Fibroblast of lung (primary cell): ENCODE measurements around the gene ELMOD1.

ENCODE experiments used
- EZH2 ChIP-seq: IDR thresholded peaks from 2 replicates; pipeline ENCODE4 v1.5.1; 2012; ENCODE audit warnings: low read length, control low read depth, mild to moderate bottlenecking; ENCODE audit errors: missing control alignments
- TF ChIP-seq, protein P1 (sequence below), 2 donors: IDR thresholded peaks in 1 of 2; conservative IDR thresholded peaks in 1 of 2; 1 replicate in 1 of 2; 2 replicates in 1 of 2; pipeline ENCODE4 v1.5.1; 2011 to 2012; ENCODE audit warnings: low read length in 2 of 2, control low read depth in 1 of 2, inconsistent platforms in 1 of 2, low read depth in 1 of 2, mild to moderate bottlenecking in 1 of 2

- TF ChIP-seq EZH2 = no peak
- TF ChIP-seq, protein P1, sequence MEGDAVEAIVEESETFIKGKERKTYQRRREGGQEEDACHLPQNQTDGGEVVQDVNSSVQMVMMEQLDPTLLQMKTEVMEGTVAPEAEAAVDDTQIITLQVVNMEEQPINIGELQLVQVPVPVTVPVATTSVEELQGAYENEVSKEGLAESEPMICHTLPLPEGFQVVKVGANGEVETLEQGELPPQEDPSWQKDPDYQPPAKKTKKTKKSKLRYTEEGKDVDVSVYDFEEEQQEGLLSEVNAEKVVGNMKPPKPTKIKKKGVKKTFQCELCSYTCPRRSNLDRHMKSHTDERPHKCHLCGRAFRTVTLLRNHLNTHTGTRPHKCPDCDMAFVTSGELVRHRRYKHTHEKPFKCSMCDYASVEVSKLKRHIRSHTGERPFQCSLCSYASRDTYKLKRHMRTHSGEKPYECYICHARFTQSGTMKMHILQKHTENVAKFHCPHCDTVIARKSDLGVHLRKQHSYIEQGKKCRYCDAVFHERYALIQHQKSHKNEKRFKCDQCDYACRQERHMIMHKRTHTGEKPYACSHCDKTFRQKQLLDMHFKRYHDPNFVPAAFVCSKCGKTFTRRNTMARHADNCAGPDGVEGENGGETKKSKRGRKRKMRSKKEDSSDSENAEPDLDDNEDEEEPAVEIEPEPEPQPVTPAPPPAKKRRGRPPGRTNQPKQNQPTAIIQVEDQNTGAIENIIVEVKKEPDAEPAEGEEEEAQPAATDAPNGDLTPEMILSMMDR (conservative IDR thresholded peaks at IDR 0.05 in 1 of 2, IDR thresholded peaks at IDR 0.05 in 1 of 2; ENCODE audit: low read depth in 1 of 2, low read length in 2 of 2) = no peak
Measured at GRCh38 chr11:107646783-107647182, 55.8 kb downstream of the ELMOD1 start.
